GM21737 (cell line): ENCODE data around the gene OSBPL10.
A peak's percentile ranks its signal among the peaks of the same experiment; 100 is the strongest.

Experiments used
- ATAC-seq: cut with Tn5 transposase; IDR thresholded peaks from one replicate; pipeline ENCODE4 v1.9.1; 2021; ENCODE audit warnings: mild to moderate bottlenecking, moderate library complexity; ENCODE audit not compliant: unreplicated experiment

OSBPL10 gene

DNA sequence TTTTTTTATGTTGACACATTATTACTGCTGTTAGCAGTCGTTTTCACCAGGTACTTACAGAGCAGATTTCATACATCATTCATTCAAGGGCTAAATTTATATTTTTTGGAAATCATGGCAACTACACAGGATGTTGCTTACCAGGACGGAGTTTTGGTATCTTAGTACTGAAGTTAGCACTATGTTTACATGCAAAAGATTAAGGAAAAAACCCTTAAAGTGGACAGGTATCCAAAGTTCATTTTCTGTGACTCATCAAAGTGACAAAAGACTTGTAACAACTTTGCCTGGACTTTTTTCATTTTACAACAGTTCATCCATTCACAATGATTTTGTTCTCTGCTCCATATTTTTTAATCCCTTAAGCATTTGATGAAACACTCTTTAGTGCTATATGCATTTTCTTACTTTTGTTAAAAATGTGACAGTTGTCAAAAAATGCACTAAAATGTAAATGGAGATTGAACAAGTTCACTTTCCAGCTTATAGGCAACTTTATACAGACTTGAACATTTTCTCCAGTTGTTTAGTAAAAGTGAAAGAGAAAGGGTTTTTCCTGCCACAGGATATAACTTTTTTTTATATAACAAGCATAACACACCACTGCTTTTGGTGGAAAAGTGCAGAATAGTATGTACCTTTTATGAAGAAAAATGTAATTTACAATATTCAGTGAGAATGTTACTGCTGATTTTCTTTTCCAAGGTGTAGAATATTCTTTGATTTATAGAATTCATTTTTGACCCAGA, 344.2 kb downstream of the OSBPL10 start:
- ATAC-seq = no peak

- ATAC-seq = no peak
Observed at GRCh38 chr3:31636049-31636448, 345.0 kb downstream of the OSBPL10 start.

DNA sequence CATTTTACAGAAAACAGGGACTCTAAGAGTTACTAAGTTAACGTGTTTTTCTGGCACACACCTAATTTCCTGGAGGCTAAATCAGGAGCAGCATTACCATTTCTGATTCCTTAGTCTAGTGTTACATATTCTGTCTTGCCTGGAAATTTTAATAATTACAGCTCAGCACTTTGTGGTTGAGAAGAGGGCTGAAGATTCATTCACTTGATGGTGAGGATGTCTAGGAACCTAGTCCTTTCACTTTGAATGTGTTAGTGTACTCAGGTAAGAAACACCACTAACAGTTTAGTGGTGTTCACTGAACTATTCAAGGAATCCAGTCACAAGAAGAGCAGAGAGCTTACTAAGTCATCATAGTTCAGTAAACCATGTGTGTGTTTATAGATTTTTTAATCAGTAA, 345.5 kb downstream of the OSBPL10 start:
- ATAC-seq = no peak

- no peak for ATAC-seq
Observed at GRCh38 chr3:31634476-31634875, 346.6 kb downstream of the OSBPL10 start.

- no peak for ATAC-seq
Observed at GRCh38 chr3:31629054-31629453, 352.0 kb downstream of the OSBPL10 start.

- ATAC-seq = no peak
Observed at GRCh38 chr3:31625358-31625757, 355.7 kb downstream of the OSBPL10 start.

- no peak for ATAC-seq
Observed at GRCh38 chr3:31624083-31624709, 356.9 kb downstream of the OSBPL10 start.

GRCh38 chr3:31622636-31623288, 358.3 kb downstream of the OSBPL10 start:
- ATAC-seq = peak; percentile 65

DNA sequence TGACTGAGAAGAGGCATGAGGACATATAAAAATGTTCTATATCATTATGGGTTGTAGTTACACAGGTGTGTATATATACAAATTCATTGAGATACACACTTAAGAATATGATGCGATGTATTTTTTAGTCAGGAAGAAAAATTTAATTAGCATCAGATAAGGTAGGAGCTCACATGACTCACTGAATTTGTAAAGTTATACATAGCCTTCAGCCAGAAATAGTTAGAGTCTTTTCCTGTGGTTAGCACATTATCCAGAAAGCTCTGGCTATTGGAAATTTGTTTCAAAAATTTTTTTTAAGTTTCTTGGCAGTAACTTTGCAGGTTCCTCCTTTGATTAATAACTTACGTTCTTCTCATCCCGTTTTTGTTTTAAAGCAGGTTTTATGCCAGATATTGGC, 359.7 kb downstream of the OSBPL10 start:
- ATAC-seq = no peak

- ATAC-seq = peak; percentile 43
Observed at GRCh38 chr3:31620656-31621055, 360.4 kb downstream of the OSBPL10 start.

- ATAC-seq = no peak
Observed at GRCh38 chr3:31616711-31617110, 364.4 kb downstream of the OSBPL10 start.

- ATAC-seq = no peak
Observed at GRCh38 chr3:31615071-31615875, 365.8 kb downstream of the OSBPL10 start.

DNA sequence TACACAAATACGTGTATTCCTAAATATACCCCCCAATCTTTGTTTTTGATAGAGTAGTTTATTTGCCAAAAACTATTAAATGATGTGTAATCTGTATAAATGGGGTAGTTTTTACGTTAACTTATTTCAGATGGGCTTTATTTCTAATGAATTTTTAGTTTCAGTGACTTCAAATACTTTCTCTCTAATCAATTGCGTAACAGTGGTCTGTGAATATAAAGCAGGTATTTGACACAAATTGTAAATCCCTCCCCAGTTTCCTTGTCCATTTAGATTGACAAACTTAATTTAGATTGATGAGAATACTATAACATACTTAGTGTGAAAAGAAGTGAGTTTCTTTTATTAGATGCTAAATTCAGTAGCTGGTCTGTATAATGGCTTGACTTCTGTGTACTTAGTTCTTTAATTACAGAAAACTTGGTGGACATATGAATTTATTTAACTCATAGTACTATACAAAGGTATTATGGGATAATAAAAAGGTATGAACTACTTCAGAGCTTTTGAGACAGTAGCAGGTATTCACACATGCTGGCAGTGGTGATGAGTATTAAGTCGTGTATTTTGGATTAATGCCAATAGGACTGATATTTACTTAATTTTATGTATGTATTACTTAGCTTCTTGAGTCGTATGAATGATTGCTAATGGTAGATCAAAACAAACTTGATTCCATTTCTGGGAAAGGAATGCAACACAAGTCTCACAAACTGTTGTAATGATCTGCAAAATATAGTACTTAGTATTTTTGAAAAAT, 366.7 kb downstream of the OSBPL10 start:
- no peak for ATAC-seq

GRCh38 chr3:31613654-31614053, 367.4 kb downstream of the OSBPL10 start:
- ATAC-seq = no peak

DNA sequence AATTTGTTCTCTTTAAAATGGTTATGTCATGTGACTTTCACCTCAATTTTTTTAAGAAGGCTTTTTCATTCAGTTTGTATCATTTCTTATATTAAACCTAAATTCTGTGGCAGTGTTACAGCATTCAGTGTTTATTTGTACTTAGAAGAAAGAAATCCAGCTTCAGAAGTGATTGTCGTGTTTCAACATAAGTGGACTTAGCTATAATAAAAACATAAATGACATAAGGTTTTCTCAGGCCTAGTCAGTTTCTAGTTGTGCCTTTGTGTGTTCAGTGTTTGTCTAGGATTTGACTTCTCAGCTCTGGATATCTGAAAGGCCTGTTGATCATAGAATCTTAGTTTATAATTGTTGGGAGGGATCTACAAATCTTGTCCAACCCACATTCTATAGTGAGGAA, 367.9 kb downstream of the OSBPL10 start:
- no peak for ATAC-seq
